GM23338 (cell line): ENCODE measurements around the gene CPB2. TPM values are rescaled to one million over a fixed set of nuclear protein-coding genes. Genes with fewer than 3 reads are reported as not detected.
A peak's percentile ranks its signal among the peaks of the same experiment; 100 is the strongest.

ENCODE experiments used
- ATAC-seq: fragments of 200-7000 bp; cut with Tn5 transposase; 3 replicates; pipeline ENCODE4 v1.9.1; 2020
- DNase-seq: peaks from one replicate; pipeline ENCODE4 v3.0.0-alpha.2; 2015; ENCODE audit warnings: low spot score
- H2AFZ ChIP-seq: fragments of 200-600 bp; sonication (generic); 2 replicates; pipeline ENCODE4 v1.8.0; 2016; ENCODE audit warnings: antibody characterized with exemption, mild to moderate bottlenecking, moderate library complexity
- H3F3A ChIP-seq: fragments of 200-600 bp; sonication (generic); replicated peaks from 2 replicates; pipeline ENCODE4 v1.8.0; 2017; ENCODE audit warnings: antibody characterized with exemption, mixed run types, low read depth
- H3K27ac ChIP-seq: fragments of 200-600 bp; sonication (generic); 2 replicates; pipeline ENCODE4 v1.6.1; 2016; ENCODE audit warnings: low read depth
- H3K27me3 ChIP-seq: fragments of 200-600 bp; sonication (generic); 2 replicates; pipeline ENCODE4 v1.8.0; 2016; ENCODE audit warnings: mild to moderate bottlenecking, mixed run types, moderate library complexity; ENCODE audit not compliant: insufficient read depth
- H3K36me3 ChIP-seq: fragments of 200-600 bp; sonication (generic); 2 replicates; pipeline ENCODE4 v1.8.0; 2016; ENCODE audit warnings: mild to moderate bottlenecking; ENCODE audit not compliant: insufficient read depth
- H3K4me1 ChIP-seq: fragments of 200-600 bp; sonication (generic); 2 replicates; pipeline ENCODE4 v1.8.0; 2016; ENCODE audit warnings: mild to moderate bottlenecking, moderate library complexity; ENCODE audit not compliant: insufficient read depth
- H3K4me2 ChIP-seq: fragments of 200-600 bp; sonication (generic); 2 replicates; pipeline ENCODE4 v1.7.1; 2017; ENCODE audit warnings: mixed run types
- H3K4me3 ChIP-seq: fragments of 200-600 bp; sonication (generic); 2 replicates; pipeline ENCODE4 v1.6.1; 2016; ENCODE audit warnings: mixed run types
- H3K79me2 ChIP-seq: fragments of 200-600 bp; sonication (generic); replicated peaks from 2 replicates; pipeline ENCODE4 v1.8.0; 2017; ENCODE audit warnings: mild to moderate bottlenecking; ENCODE audit not compliant: insufficient read depth
- H3K9me2 ChIP-seq: fragments of 200-600 bp; sonication (generic); 2 replicates; pipeline ENCODE4 v1.8.0; 2017; ENCODE audit not compliant: insufficient read depth
- H4K20me1 ChIP-seq: fragments of 200-600 bp; sonication (generic); replicated peaks from 2 replicates; pipeline ENCODE4 v1.8.0; 2017; ENCODE audit warnings: mild to moderate bottlenecking; ENCODE audit not compliant: insufficient read depth
- H3K27ac Mint-ChIP-seq: 2 replicates; pipeline ENCODE4 v1.8.0; 2020; ENCODE audit warnings: inconsistent platforms, mild to moderate bottlenecking, moderate library complexity, mixed read lengths
- H3K27me3 Mint-ChIP-seq: 3 replicates; pipeline ENCODE4 v1.8.0; 2022; ENCODE audit warnings: low read depth, mild to moderate bottlenecking, moderate library complexity, mixed read lengths, inconsistent platforms; ENCODE audit not compliant: insufficient read depth, poor library complexity
- H3K36me3 Mint-ChIP-seq: 3 replicates; pipeline ENCODE4 v1.8.0; 2021; ENCODE audit warnings: low read depth, mild to moderate bottlenecking, inconsistent platforms, moderate library complexity, mixed read lengths
- H3K4me1 Mint-ChIP-seq: 3 replicates; pipeline ENCODE4 v1.8.0; 2020; ENCODE audit warnings: mild to moderate bottlenecking, inconsistent platforms, mixed read lengths
- H3K4me3 Mint-ChIP-seq: 3 replicates; pipeline ENCODE4 v1.8.0; 2021; ENCODE audit warnings: moderate library complexity, mild to moderate bottlenecking, inconsistent platforms, mixed read lengths
- H3K9me3 Mint-ChIP-seq: 3 replicates; pipeline ENCODE4 v1.8.0; 2020; ENCODE audit warnings: moderate library complexity, mild to moderate bottlenecking, inconsistent platforms, mixed read lengths
- CREB1 ChIP-seq: fragments of 250-450 bp; sonication (Bioruptor Pico); IDR thresholded peaks from 2 replicates; pipeline ENCODE4 v1.5.0; 2020; ENCODE audit warnings: low read depth, mild to moderate bottlenecking, moderate library complexity
- NANOG ChIP-seq: IDR thresholded peaks from 2 replicates; pipeline ENCODE4 v1.6.1; 2016; ENCODE audit warnings: antibody characterized with exemption, borderline replicate concordance
- POLR2AphosphoS5 ChIP-seq: IDR thresholded peaks from 2 replicates; pipeline ENCODE4 v1.6.1; 2016; ENCODE audit warnings: antibody characterized with exemption, low read depth
- STAT1 ChIP-seq: IDR thresholded peaks from one replicate; pipeline ENCODE4 v1.6.1; 2016; ENCODE audit warnings: antibody characterized with exemption; ENCODE audit not compliant: unreplicated experiment
- ZNF114 ChIP-seq: fragments of 250-450 bp; sonication (Bioruptor Pico); IDR thresholded peaks from 2 replicates; pipeline ENCODE4 v1.5.0; 2020; ENCODE audit warnings: mild to moderate bottlenecking, moderate library complexity
- polyA plus RNA-seq: library from polyadenylated mRNA; unstranded; fragments of >200 nt; fragmentation: Nextera tagmentation; extraction: Ambion mirVana; gene quantifications from 2 replicates; pipeline ENCODE4 v1.2.1, GENCODE V29; 2016
- total RNA-seq: library from RNA; depleted of rRNA; stranded (reverse); fragments of >200 nt; shearing (Covaris generic); gene quantifications from 2 replicates; pipeline ENCODE4 v1.2.3, GENCODE V29; 2014
- TF ChIP-seq, protein P1 (sequence below): IDR thresholded peaks from one replicate; pipeline ENCODE4 v1.6.1; 2018; ENCODE audit warnings: antibody characterized with exemption; ENCODE audit not compliant: unreplicated experiment

The CPB2 gene
- total and polyA plus RNA-seq, 2 experiments from 2014 or later: 0.47 TPM; not detected in 1

DNA sequence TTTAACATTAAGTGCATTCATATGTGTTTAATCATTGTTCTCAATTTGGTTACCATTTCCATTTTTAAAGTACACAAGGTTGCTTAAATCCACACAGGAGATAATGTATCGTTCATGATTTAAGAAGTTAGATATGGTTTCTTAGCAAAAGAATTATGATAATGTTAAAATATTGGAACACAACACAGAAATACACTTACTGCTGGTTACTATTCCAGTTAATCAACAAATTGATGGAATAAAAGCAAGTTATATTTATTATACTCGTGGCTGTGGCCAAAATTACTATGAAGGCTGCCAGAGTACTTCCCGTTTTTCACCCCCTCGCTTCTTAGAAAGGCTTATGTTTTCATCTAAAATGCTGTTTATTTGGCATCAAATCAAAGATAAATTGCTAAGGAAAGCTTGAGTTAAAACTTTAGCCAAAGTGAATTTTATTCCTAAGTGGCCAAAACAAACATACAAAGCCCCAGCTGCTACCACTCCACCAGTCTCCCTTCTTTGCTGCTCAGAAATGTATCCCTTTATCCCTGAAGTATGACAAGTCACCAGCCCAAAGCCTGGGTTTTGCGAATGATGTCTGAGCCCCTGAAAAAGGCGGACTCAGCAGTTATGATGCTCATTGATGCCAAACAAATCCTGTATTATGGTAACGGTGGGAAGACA lies 49.4 kb upstream of the CPB2 start:
- H3K36me3 ChIP-seq: no peaks in the 10 kb centered on the region
- no peaks in the 10 kb centered on the region for H3K9me2 ChIP-seq
- H3K27me3 ChIP-seq: no peaks in the 10 kb centered on the region
- no peak overlapping the region for H3K4me2 ChIP-seq
- DNase-seq: no peak
- no peak for ATAC-seq
- no peaks in the 10 kb centered on the region for H4K20me1 ChIP-seq
- Mint-ChIP-seq H3K9me3 (no peaks in the 10 kb centered on the region), H3K4me1 (peaks cover 4% of the 10 kb centered on the region), H3K27me3 (peaks cover 2% of the 10 kb centered on the region), H3K4me3 (no peak overlapping the region), H3K27ac (no peak overlapping the region), H3K36me3 (no peaks in the 10 kb centered on the region)
- no peak overlapping the region for H3K27ac ChIP-seq
- H3F3A ChIP-seq: no peaks in the 10 kb centered on the region
- H3K4me1 ChIP-seq: no peaks in the 10 kb centered on the region; the same call in 1 of the 2 replicates
- H3K4me3 ChIP-seq: no peak overlapping the region
- TF ChIP-seq STAT1 (no peak), POLR2AphosphoS5 (no peak), NANOG (no peak), ZNF114 (CRISPR knock-in tag) (no peak), CREB1 (CRISPR knock-in tag) (no peak)
- TF ChIP-seq, protein P1, sequence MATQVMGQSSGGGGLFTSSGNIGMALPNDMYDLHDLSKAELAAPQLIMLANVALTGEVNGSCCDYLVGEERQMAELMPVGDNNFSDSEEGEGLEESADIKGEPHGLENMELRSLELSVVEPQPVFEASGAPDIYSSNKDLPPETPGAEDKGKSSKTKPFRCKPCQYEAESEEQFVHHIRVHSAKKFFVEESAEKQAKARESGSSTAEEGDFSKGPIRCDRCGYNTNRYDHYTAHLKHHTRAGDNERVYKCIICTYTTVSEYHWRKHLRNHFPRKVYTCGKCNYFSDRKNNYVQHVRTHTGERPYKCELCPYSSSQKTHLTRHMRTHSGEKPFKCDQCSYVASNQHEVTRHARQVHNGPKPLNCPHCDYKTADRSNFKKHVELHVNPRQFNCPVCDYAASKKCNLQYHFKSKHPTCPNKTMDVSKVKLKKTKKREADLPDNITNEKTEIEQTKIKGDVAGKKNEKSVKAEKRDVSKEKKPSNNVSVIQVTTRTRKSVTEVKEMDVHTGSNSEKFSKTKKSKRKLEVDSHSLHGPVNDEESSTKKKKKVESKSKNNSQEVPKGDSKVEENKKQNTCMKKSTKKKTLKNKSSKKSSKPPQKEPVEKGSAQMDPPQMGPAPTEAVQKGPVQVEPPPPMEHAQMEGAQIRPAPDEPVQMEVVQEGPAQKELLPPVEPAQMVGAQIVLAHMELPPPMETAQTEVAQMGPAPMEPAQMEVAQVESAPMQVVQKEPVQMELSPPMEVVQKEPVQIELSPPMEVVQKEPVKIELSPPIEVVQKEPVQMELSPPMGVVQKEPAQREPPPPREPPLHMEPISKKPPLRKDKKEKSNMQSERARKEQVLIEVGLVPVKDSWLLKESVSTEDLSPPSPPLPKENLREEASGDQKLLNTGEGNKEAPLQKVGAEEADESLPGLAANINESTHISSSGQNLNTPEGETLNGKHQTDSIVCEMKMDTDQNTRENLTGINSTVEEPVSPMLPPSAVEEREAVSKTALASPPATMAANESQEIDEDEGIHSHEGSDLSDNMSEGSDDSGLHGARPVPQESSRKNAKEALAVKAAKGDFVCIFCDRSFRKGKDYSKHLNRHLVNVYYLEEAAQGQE: no peak
- H2AFZ ChIP-seq: peak overlapping the region; percentile 34; the same call in 1 of the 2 replicates
- no peaks in the 10 kb centered on the region for H3K79me2 ChIP-seq

DNA sequence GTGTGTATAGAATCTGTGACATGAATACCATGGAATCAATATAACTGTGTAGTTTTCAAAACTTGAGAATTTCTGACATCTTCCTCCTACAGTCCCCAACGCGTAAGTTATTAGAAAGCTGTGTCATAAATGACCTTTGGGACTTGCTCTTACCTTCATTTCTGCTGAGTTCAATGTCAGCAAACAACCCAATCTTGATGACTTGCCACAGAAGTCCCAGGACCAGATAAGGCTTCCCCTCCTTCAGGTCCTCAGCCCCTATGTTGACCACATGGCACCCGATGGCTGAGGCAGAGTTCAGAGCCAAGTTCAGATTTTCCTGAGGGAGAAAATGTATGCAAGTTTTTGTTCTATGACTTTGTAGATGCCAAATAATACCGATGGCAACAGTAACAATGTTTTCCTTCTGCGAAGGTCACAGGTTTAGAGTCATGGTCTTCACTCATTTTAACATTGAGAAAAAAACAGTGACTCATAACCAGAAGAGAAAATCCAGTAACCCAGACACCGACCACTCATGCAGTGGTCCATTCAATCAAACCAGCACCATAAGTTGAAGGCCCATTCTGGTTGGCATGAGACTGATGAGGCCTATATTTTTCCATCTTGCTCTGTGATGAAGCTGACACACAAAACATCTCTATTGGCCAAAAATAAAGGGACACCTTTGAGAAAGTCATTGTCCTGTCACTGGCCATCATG lies 47.9 kb upstream of the CPB2 start:
- no peak overlapping the region for H3K27ac Mint-ChIP-seq
- no peak for TF ChIP-seq STAT1
- TF ChIP-seq CREB1 (CRISPR knock-in tag): no peak
- TF ChIP-seq, protein P1: no peak
- Histone ChIP-seq H4K20me1 (no peaks in the 10 kb centered on the region), H3K79me2 (no peaks in the 10 kb centered on the region), H3K4me3 (no peak overlapping the region), H2AFZ (no peak overlapping the region), H3K27me3 (no peaks in the 10 kb centered on the region), H3K4me2 (no peak overlapping the region), H3K27ac (no peak overlapping the region), H3F3A (no peaks in the 10 kb centered on the region), H3K4me1 (peaks cover 11% of the 10 kb centered on the region), H3K36me3 (no peaks in the 10 kb centered on the region), H3K9me2 (no peaks in the 10 kb centered on the region)
- DNase-seq (no peak), ATAC-seq (no peak)
- no peaks in the 10 kb centered on the region for H3K9me3 Mint-ChIP-seq
- peaks cover 2% of the 10 kb centered on the region for H3K27me3 Mint-ChIP-seq
- H3K4me3 Mint-ChIP-seq: no peak overlapping the region
- H3K36me3 Mint-ChIP-seq: no peaks in the 10 kb centered on the region
- H3K4me1 Mint-ChIP-seq: peaks cover 11% of the 10 kb centered on the region
